DMS153 treated with DMSO at 0.1 percent for 48 hours (cell line): ENCODE measurements around the gene ZNF883.

Experiments
- DNase-seq: peaks from one replicate; lab custom pipeline; 2025; ENCODE audit not compliant: unreplicated experiment; lab: John Stamatoyannopoulos, UW

Gene ZNF883

GRCh38 chr9:112921549-112921948 lies 90.4 kb downstream of the ZNF883 start:
- no peak for DNase-seq

- no peak for DNase-seq
Measured at GRCh38 chr9:112917987-112918362, 94.0 kb downstream of the ZNF883 start.

DNA sequence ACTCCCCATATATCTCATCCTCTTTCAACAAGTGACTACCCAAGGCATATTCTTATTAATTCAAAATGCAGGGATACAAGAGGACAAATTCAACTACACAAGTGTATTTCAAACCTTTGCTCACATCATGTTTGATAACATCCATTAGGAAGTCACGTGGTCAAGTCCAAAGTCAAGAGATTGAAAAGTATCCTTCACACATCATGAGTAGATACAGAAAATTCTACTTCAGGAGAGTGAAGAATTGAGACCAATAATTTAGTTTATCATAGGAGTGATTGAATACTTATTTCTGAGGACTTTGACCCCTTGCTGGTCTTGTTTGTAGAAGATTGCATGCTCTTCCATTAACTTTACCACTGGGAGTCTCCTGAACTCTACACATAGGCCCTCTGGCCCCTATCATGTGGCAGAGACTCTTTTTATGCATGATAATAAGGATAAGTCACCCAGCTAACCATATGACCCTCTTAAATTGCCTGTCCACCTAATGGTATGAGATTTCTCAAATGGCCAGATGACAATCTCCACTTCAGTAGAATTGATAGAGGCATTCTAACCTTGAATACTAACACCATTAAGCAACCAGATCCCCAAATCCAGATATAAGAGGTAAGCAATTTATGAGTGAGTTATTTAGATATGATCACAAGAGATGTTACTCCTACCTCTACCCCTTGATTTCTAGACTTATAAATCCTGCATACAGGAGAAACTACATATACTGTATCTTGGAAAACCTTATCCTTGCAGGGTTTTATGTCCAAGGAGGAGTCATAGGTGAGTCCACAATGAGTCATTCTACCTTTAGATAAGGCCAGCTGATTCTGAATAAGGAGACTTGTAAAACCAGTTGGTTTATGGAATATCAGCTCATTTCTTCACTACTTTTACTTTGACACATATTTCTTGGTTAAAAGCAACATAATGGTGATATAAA lies 94.7 kb downstream of the ZNF883 start:
- DNase-seq = no peak

DNA sequence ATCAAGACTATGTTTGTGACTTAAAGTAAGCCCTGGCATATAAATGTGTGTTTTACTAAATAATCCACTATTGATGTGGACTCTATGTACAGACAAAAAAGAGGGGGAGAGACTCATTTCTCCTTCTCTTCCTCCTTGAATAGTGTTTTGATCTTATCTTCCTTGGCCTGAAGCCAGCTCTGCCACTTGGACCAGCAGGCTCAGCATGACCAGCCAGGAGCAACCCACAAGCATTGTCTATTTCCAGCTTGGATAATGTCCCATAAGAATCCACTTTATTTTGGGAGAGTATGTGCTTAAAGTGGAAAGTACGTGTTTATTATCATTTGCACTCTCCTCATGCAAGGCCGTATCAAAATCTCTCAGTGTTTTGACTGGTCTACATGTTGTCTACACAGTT lies 97.5 kb downstream of the ZNF883 start:
- DNase-seq = no peak

DNA sequence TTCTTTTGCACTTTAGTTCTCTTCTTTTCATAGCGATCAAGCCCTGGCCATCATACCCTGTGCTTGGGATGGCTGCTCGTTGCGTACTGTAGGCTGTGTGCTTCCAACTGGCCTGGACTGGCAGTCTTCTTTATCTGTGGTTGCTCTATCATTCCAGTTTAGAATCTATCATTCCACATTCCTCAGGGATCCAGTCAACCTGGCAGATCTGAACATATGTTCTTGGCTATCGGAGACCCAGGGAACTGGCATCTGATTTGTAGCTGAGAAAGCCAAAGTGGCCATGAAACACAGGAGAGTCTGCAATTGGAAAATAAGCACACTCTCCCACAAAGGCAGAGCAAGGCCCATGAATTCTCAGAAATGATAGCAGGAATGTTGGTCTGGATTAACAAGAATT lies 98.7 kb downstream of the ZNF883 start:
- DNase-seq = no peak

DNA sequence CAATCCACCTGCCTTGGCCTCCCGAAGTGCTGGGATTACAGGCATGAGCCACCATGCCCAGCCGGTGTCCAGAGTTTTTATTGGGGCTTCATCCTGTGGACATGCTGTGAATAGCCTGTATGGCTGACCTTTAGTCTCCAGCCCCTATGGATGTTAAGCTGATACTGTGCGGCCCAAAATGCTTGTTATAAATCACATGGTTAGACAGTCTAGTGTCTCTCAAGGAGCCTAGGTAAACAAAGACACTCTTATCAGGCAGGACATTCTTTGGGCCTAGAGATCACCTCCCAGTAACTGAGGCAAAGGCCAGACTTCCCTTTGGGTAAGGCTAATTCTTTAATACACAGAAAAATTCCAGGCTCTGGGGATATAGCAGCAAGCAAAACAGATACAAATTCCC lies 99.4 kb downstream of the ZNF883 start:
- no peak for DNase-seq

- DNase-seq = no peak
Measured at GRCh38 chr9:112911736-112912135, 100.3 kb downstream of the ZNF883 start.
